ENCODE data around the gene PUS10. TPM values are rescaled to one million over a fixed set of nuclear protein-coding genes. Genes with fewer than 3 reads are reported as not detected.

The PUS10 gene
- total RNA-seq, 1 donor from 2014 or later, result 5.5 TPM

Other genes starting within 250 kb of the PUS10 start
- gene REL, start 136.7 kb downstream of the PUS10 start, total RNA-seq, result 5.6 TPM
- gene PEX13, start 535 bp downstream of the PUS10 start, total RNA-seq, result 25.7 TPM
- gene SANBR, start 47.6 kb upstream of the PUS10 start, total RNA-seq, result 6.4 TPM
- gene C2orf74, start 143.9 kb upstream of the PUS10 start, total RNA-seq, result 28.0 TPM